AG04449 (cell line): ENCODE data around the gene CPEB3.
A peak's percentile ranks its signal among the peaks of the same experiment; 100 is the strongest.

Experiments used
- CTCF ChIA-PET: fragments of 350-600 bp; formaldehyde crosslinking; extraction: SDS; loops from one replicate; lab custom pipeline; 2021; ENCODE audit warnings: antibody characterized with exemption; lab: Yijun Ruan, JAX
- POLR2A ChIA-PET: fragments of 400-600, 350-600 bp; formaldehyde crosslinking; extraction: SDS; loops from one replicate; lab custom pipeline; 2020; ENCODE audit warnings: antibody characterized with exemption, inconsistent platforms; lab: Yijun Ruan, JAX
- DNase-seq: peaks from one replicate; pipeline ENCODE4 v3.0.0-alpha.2; 2010; ENCODE audit warnings: low read depth, low spot score
- H3K4me3 ChIP-seq: 2 replicates; pipeline ENCODE4 v1.5.1; 2011; ENCODE audit warnings: low read depth, mild to moderate bottlenecking, control low read depth, low read length
- CTCF ChIP-seq: IDR thresholded peaks from one replicate; pipeline ENCODE4 v1.5.1; 2011; ENCODE audit warnings: mild to moderate bottlenecking, moderate library complexity, low read length, control low read depth, inconsistent platforms; ENCODE audit not compliant: insufficient read depth; ENCODE audit errors: missing control alignments

The CPEB3 gene

GRCh38 chr10:92130622-92131274, 160.1 kb downstream of the CPEB3 start:
- ChIA-PET POLR2A (no interaction called here), CTCF (interaction anchor here (1.4 kb wide), 1 partner anchor 10 kb away, joined by 3 read pairs; no protein-coding TSS in a partner anchor)

GRCh38 chr10:92126100-92126650, 164.7 kb downstream of the CPEB3 start:
- DNase-seq: no peak
- ChIA-PET POLR2A (no interaction called here), CTCF (interaction anchor here (1.0 to 2.3 kb wide), 2 partner anchors 39 to 55 kb away, joined by 3 to 7 read pairs; no protein-coding TSS in a partner anchor)
- H3K4me3 ChIP-seq: no peak overlapping the region
- no peak for TF ChIP-seq CTCF

More at GRCh38 chr10:92130622-92131274, 160.1 kb downstream of the CPEB3 start:
- no peak for DNase-seq
- TF ChIP-seq CTCF: no peak
- H3K4me3 ChIP-seq: no peak overlapping the region

DNA sequence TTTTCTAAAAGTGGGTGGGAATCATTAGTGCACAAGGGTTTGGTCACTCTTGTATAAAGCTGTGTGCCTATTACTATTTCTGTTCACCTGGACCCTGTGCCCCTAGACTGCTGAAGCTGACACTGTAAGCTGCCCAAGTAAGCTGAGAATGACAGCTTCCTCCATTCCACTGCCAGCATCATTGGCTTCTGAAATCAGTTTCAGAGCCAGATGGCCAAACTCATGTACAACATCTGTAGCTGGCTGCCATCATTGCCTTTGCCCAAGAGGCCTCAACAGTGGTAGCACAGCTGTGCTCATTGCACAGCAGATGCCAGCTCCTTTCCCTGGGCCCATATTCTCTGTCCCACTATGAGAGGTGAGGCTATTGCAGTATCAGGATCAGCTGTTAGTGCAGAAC, 165.7 kb downstream of the CPEB3 start:
- POLR2A ChIA-PET: no interaction called here

GRCh38 chr10:92124616-92125143, 166.2 kb downstream of the CPEB3 start:
- POLR2A ChIA-PET: no interaction called here
- CTCF ChIA-PET: interaction anchor here (0.6 to 2.3 kb wide), 4 partner anchors 37 to 309 kb away, joined by 3 to 7 read pairs (median 4); no protein-coding TSS in a partner anchor
- no peak for TF ChIP-seq CTCF
- peak; percentile 40 for DNase-seq
- no peak overlapping the region for H3K4me3 ChIP-seq

More for the DNA sequence above, 165.7 kb downstream of the CPEB3 start:
- no peak for TF ChIP-seq CTCF
- no peak overlapping the region for H3K4me3 ChIP-seq
- no peak for DNase-seq
- CTCF ChIA-PET: interaction anchor here (2.3 kb wide), 1 partner anchor 37 kb away, joined by 7 read pairs; no protein-coding TSS in a partner anchor

DNA sequence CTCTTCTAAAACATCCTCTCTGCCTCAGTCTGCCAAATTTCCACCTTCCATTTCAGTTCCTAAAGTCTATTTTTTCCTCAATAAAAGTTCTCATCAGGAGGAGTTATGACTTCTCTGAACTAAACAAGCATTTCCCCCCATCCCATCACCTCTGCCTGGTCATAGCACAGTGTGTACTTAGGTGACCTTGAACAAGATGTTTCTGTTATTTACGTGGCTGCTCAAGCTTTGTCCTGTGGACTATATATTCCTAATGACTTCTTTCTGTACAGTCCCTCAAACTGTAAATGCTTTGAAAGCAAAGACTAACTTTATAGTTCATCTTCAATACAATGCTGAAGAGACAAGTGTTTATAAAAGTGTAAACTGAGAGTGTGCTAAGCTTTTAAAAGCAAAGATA, 166.9 kb downstream of the CPEB3 start:
- POLR2A ChIA-PET: interaction anchor here (0.5 kb wide), 1 partner anchor 167 kb away, joined by 4 read pairs; the partner anchor contains the start of genes CPEB3 and MARCHF5

More for the DNA sequence above, 166.9 kb downstream of the CPEB3 start:
- H3K4me3 ChIP-seq: no peak overlapping the region
- DNase-seq: no peak
- CTCF ChIA-PET: interaction anchor here (0.7 to 1.6 kb wide), 3 partner anchors 36 to 296 kb away, joined by 3 to 4 read pairs (median 4); no protein-coding TSS in a partner anchor
- no peak for TF ChIP-seq CTCF
